A549 (cell line): Measurements from ENCODE around the gene COPS8.

Experiments used
- BHLHE40 ChIP-seq: IDR thresholded peaks from 2 replicates; pipeline ENCODE4 v1.6.1; 2012; ENCODE audit warnings: low read depth, low read length, inconsistent platforms
- CBX2 ChIP-seq: fragments of 200-600 bp; sonication (generic); IDR thresholded peaks from 2 replicates; pipeline ENCODE4 v1.6.1; 2016; ENCODE audit warnings: low read depth, mild to moderate bottlenecking, borderline replicate concordance
- CHD2 ChIP-seq: fragments of 150-350 bp; IDR thresholded peaks from 2 replicates; pipeline ENCODE4 v1.6.1; 2014; ENCODE audit warnings: low read length; ENCODE audit not compliant: partially characterized antibody
- ELK1 ChIP-seq: fragments of 150-350 bp; IDR thresholded peaks from 2 replicates; pipeline ENCODE4 v1.6.1; 2014; ENCODE audit warnings: low read depth, mild to moderate bottlenecking, low read length
- HMGXB4 ChIP-seq: fragments of 250-450 bp; sonication (Bioruptor Pico); IDR thresholded peaks from 2 replicates; pipeline ENCODE4 v1.5.0; 2021; ENCODE audit warnings: mild to moderate bottlenecking, moderate library complexity, borderline replicate concordance
- MAX ChIP-seq: IDR thresholded peaks from 2 replicates; pipeline ENCODE4 v1.6.1; 2012
- NR3C1 ChIP-seq: fragments of >200 bp; sonication (Bioruptor Twin); formaldehyde crosslinking; IDR thresholded peaks from 3 replicates; pipeline ENCODE4 v1.6.1; 2017
- POLR2A ChIP-seq: IDR thresholded peaks from 2 replicates; pipeline ENCODE4 v1.6.1; 2012; ENCODE audit warnings: mild to moderate bottlenecking, low read length
- POLR2AphosphoS2 ChIP-seq: conservative IDR thresholded peaks from 2 replicates; pipeline ENCODE4 v1.6.1; 2012; ENCODE audit warnings: low read length, improper control_type of control experiment, inconsistent platforms
- RCOR1 ChIP-seq: fragments of 150-350 bp; IDR thresholded peaks from 2 replicates; pipeline ENCODE4 v1.6.1; 2014; ENCODE audit warnings: antibody characterized with exemption, low read length, low read depth
- RFX5 ChIP-seq: fragments of 450-650 bp; IDR thresholded peaks from 2 replicates; pipeline ENCODE4 v1.7.1; 2014; ENCODE audit warnings: antibody characterized with exemption, mild to moderate bottlenecking, moderate library complexity
- USF2 ChIP-seq: fragments of 450-650 bp; IDR thresholded peaks from 2 replicates; pipeline ENCODE4 v1.6.1; 2014; ENCODE audit warnings: antibody characterized with exemption
- ZFP36 ChIP-seq: fragments of 450-650 bp; IDR thresholded peaks from 2 replicates; pipeline ENCODE4 v1.6.1; 2014; ENCODE audit warnings: borderline replicate concordance; ENCODE audit not compliant: partially characterized antibody
- TF ChIP-seq, protein P1 (sequence below): fragments of >200 bp; sonication (Bioruptor Twin); formaldehyde crosslinking; IDR thresholded peaks from 3 replicates; pipeline ENCODE4 v1.5.1; 2016

DNA sequence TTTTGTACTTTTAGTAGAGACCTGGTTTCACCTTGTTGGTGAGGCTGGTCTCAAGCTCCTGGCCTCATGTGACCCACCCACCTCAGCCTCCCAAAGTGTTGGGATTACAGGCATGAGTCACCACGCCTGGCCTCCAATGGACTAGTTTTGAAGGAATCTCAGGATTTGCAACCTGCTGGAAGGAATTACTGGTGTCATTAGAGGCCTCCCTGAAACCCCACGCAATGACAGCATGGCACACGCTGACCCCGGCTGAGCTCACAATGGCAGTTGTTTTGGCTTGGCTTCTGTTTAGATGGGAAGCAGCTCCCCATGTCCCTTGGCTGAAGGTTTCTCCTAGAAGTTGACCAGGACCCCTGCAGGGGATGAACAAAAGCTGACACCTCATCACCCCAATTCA is 23.1 kb upstream of the COPS8 start:
- TF ChIP-seq, protein P1, sequence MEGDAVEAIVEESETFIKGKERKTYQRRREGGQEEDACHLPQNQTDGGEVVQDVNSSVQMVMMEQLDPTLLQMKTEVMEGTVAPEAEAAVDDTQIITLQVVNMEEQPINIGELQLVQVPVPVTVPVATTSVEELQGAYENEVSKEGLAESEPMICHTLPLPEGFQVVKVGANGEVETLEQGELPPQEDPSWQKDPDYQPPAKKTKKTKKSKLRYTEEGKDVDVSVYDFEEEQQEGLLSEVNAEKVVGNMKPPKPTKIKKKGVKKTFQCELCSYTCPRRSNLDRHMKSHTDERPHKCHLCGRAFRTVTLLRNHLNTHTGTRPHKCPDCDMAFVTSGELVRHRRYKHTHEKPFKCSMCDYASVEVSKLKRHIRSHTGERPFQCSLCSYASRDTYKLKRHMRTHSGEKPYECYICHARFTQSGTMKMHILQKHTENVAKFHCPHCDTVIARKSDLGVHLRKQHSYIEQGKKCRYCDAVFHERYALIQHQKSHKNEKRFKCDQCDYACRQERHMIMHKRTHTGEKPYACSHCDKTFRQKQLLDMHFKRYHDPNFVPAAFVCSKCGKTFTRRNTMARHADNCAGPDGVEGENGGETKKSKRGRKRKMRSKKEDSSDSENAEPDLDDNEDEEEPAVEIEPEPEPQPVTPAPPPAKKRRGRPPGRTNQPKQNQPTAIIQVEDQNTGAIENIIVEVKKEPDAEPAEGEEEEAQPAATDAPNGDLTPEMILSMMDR = no peak
- no peak for TF ChIP-seq RCOR1
- TF ChIP-seq NR3C1 = no peak
- no peak for TF ChIP-seq CHD2
- no peak for TF ChIP-seq CBX2
- no peak for TF ChIP-seq RFX5
- TF ChIP-seq HMGXB4 (CRISPR knock-in tag) = no peak
- TF ChIP-seq POLR2AphosphoS2 = no peak
- no peak for TF ChIP-seq ELK1
- no peak for TF ChIP-seq POLR2A
- no peak for TF ChIP-seq USF2
- no peak for TF ChIP-seq BHLHE40
- TF ChIP-seq ZFP36 = no peak
- TF ChIP-seq MAX = no peak
